ENCODE data around the gene XIST. TPM values are rescaled to one million over a fixed set of nuclear protein-coding genes. Genes with fewer than 3 reads are reported as not detected.

The XIST gene
- total RNA-seq, 1 experiment from 2014 or later, result 1.0 TPM

DNA sequence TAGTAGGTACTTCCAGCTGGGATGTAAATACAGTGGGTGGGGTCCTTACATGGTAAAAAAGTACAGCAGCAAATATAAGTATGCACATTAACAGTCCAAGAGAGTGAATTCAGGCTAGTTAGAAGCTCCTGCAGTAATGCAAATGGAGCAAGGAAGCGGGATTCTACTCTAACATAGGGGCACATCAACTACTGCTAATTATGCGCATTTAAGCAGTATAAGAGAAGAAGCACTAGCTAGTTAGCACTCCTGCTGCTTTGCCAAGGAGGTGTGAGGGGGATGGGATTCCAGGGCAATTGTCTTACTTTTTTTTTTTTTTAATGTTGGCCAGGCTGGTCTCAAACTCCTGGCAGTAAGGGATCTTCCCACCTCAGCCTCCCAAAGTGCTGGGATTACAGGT is 5.4 kb downstream of the XIST start:
- DNase-seq (ENCODE audit: low read depth, low spot score), result no peak
- ChIA-PET CTCF (no interaction called here), POLR2A (no interaction called here), RAD21 (ENCODE audit: low non-redundant PET in 1 of 2, low total read pairs in 2 of 2, uncharacterized antibody in 2 of 2, unreplicated experiment in 2 of 2) (no interaction called here)
- H3K27me3 ChIP-seq (ENCODE audit: insufficient read depth, low read length), result no peaks in the 10 kb centered on the region
- no peak for TF ChIP-seq CTCF (IDR thresholded peaks at IDR 0.05 in 2 of 3, conservative IDR thresholded peaks at IDR 0.05 in 1 of 3; ENCODE audit: borderline replicate concordance in 1 of 3, insufficient read depth in 1 of 3, low read depth in 2 of 3, low read length in 2 of 3)
- no peaks in the 10 kb centered on the region for H3K4me1 ChIP-seq (ENCODE audit: control insufficient read depth in 1 of 2, insufficient read depth in 2 of 2, low read length in 2 of 2)
- H3K36me3 ChIP-seq (ENCODE audit: control insufficient read depth in 1 of 2, insufficient read depth in 2 of 2, low read length in 2 of 2), result no peaks in the 10 kb centered on the region
- H3K79me2 ChIP-seq (ENCODE audit: insufficient read depth, low read length), result no peaks in the 10 kb centered on the region
- intact Hi-C loops (cut with micrococcal nuclease), result no loop called here
- no peak overlapping the region for H2AFZ ChIP-seq (ENCODE audit: low read depth, low read length, poor library complexity, severe bottlenecking)
- no TSS peak for BruUV-seq (replicated peaks)
- no peaks in the 10 kb centered on the region for H3K9me2 ChIP-seq (ENCODE audit: insufficient read depth)
- no peak overlapping the region for H3K4me3 ChIP-seq (replicated peaks in 1 of 2; ENCODE audit: low read depth in 1 of 2, low read length in 2 of 2)
- H3K27ac ChIP-seq (ENCODE audit: low read depth, low read length), result no peak overlapping the region
- no peak overlapping the region for H3K9ac ChIP-seq (ENCODE audit: low read length)
- H3K4me2 ChIP-seq (ENCODE audit: low read length), result no peak overlapping the region
- ATAC-seq, result no peak
- no peaks in the 10 kb centered on the region for H3K9me3 ChIP-seq (ENCODE audit: control insufficient read depth in 1 of 2, insufficient read depth in 1 of 2, low read depth in 1 of 2, low read length in 2 of 2)
- H4K20me1 ChIP-seq (ENCODE audit: insufficient read depth), result no peaks in the 10 kb centered on the region

GRCh38 chrX:73842541-73843234 is 9.8 kb downstream of the XIST start:
- Histone ChIP-seq H3K9me2 (ENCODE audit: insufficient read depth) (no peaks in the 10 kb centered on the region), H3K36me3 (ENCODE audit: control insufficient read depth in 1 of 2, insufficient read depth in 2 of 2, low read length in 2 of 2) (no peaks in the 10 kb centered on the region), H3K27ac (ENCODE audit: low read depth, low read length) (no peak overlapping the region), H3K9ac (ENCODE audit: low read length) (no peak overlapping the region), H3K79me2 (ENCODE audit: insufficient read depth, low read length) (no peaks in the 10 kb centered on the region), H3K4me2 (ENCODE audit: low read length) (no peak overlapping the region), H4K20me1 (ENCODE audit: insufficient read depth) (no peaks in the 10 kb centered on the region), H3K4me3 (replicated peaks in 1 of 2; ENCODE audit: low read depth in 1 of 2, low read length in 2 of 2) (no peak overlapping the region), H3K27me3 (ENCODE audit: insufficient read depth, low read length) (no peaks in the 10 kb centered on the region), H2AFZ (ENCODE audit: low read depth, low read length, poor library complexity, severe bottlenecking) (no peak overlapping the region), H3K9me3 (ENCODE audit: control insufficient read depth in 1 of 2, insufficient read depth in 1 of 2, low read depth in 1 of 2, low read length in 2 of 2) (no peaks in the 10 kb centered on the region), H3K4me1 (ENCODE audit: control insufficient read depth in 1 of 2, insufficient read depth in 2 of 2, low read length in 2 of 2) (no peaks in the 10 kb centered on the region)
- intact Hi-C loops (cut with micrococcal nuclease), result no loop called here
- ChIA-PET RAD21 (ENCODE audit: low non-redundant PET in 1 of 2, low total read pairs in 2 of 2, uncharacterized antibody in 2 of 2, unreplicated experiment in 2 of 2) (no interaction called here), POLR2A (no interaction called here), CTCF (no interaction called here)
- TF ChIP-seq CBX3 (IDR thresholded peaks at IDR 0.05; ENCODE audit: low read depth), result no peak
- no peak for TF ChIP-seq CTCF (IDR thresholded peaks at IDR 0.05 in 2 of 3, conservative IDR thresholded peaks at IDR 0.05 in 1 of 3; ENCODE audit: borderline replicate concordance in 1 of 3, insufficient read depth in 1 of 3, low read depth in 2 of 3, low read length in 2 of 3)
- no peak for TF ChIP-seq POLR2AphosphoS5 (IDR thresholded peaks at IDR 0.05; ENCODE audit: low read depth, low read length)
- BruUV-seq (replicated peaks), result no TSS peak
- no peak for ATAC-seq
- DNase-seq (ENCODE audit: low read depth, low spot score), result no peak

All from HCT116 (cell line).